IMR-90 (cell line): Measurements from ENCODE around the gene QPRT. TPM values are rescaled to one million over a fixed set of nuclear protein-coding genes. Genes with fewer than 3 reads are reported as not detected.

Experiments used
- ATAC-seq: fragments of 200-7000 bp; cut with Tn5 transposase; 2 replicates; pipeline ENCODE4 v1.9.1; 2020; ENCODE audit warnings: low read depth, mild to moderate bottlenecking, moderate library complexity
- BruUV-seq: library from RNA; stranded (reverse); fragments of 400-500 nt; replicated peaks from 2 replicates; lab custom pipeline; 2021; lab: Mats Ljungman, UMichigan
- CTCF ChIA-PET: fragments of 300-600 bp; formaldehyde crosslinking; extraction: SDS; loops from one replicate; lab custom pipeline; 2021; ENCODE audit warnings: antibody characterized with exemption; lab: Yijun Ruan, JAX
- POLR2A ChIA-PET: fragments of 300-600 bp; sonication (Branson Sonifier 250); formaldehyde crosslinking; loops from one replicate; lab custom pipeline; 2022; ENCODE audit warnings: antibody characterized with exemption; ENCODE audit not compliant: unreplicated experiment; lab: Charles Lee
- DNase-seq: peaks from one replicate; pipeline ENCODE4 v3.0.0; 2013
- H2AFZ ChIP-seq: replicated peaks from 2 replicates; pipeline ENCODE3; 2013; ENCODE audit warnings: low read length, mild to moderate bottlenecking; ENCODE audit not compliant: poor library complexity
- H2AK5ac ChIP-seq: 2 replicates; pipeline ENCODE4 v1.6.1; 2013; ENCODE audit warnings: low read depth, low read length, inconsistent platforms
- H2AK9ac ChIP-seq: replicated peaks from 2 replicates; pipeline ENCODE3; 2013; ENCODE audit warnings: mild to moderate bottlenecking, low read depth, low read length, moderate library complexity; ENCODE audit not compliant: poor library complexity
- H2BK120ac ChIP-seq: 2 replicates; pipeline ENCODE4 v1.6.1; 2013; ENCODE audit warnings: low read depth, low read length, inconsistent platforms
- H2BK15ac ChIP-seq: 3 replicates; pipeline ENCODE4 v1.6.1; 2013; ENCODE audit warnings: low read depth, low read length, inconsistent platforms
- H2BK20ac ChIP-seq: 2 replicates; pipeline ENCODE4 v1.6.1; 2013; ENCODE audit warnings: low read depth, mild to moderate bottlenecking, inconsistent platforms, low read length, moderate library complexity
- H2BK5ac ChIP-seq: 2 replicates; pipeline ENCODE4 v1.6.1; 2013; ENCODE audit warnings: mild to moderate bottlenecking, low read depth, low read length, inconsistent platforms; ENCODE audit not compliant: poor library complexity, severe bottlenecking
- H3K14ac ChIP-seq: replicated peaks from 2 replicates; pipeline ENCODE4 v1.6.1; 2013; ENCODE audit warnings: low read depth, low read length, inconsistent platforms
- H3K18ac ChIP-seq: 2 replicates; pipeline ENCODE4 v1.6.1; 2013; ENCODE audit warnings: low read depth, low read length, control low read depth
- H3K23ac ChIP-seq: 2 replicates; pipeline ENCODE4 v1.6.1; 2013; ENCODE audit warnings: low read depth, low read length, inconsistent platforms
- H3K27ac ChIP-seq: 2 replicates; pipeline ENCODE4 v1.5.1; 2013; ENCODE audit warnings: mild to moderate bottlenecking, control low read depth, low read length; ENCODE audit not compliant: insufficient read depth
- H3K27me3 ChIP-seq: 2 replicates; pipeline ENCODE4 v1.6.1; 2013; ENCODE audit warnings: low read length; ENCODE audit not compliant: control insufficient read depth, insufficient read depth
- H3K36me3 ChIP-seq: 2 replicates; pipeline ENCODE4 v1.6.1; 2013; ENCODE audit warnings: low read length, mixed read lengths; ENCODE audit not compliant: control insufficient read depth, insufficient read depth
- H3K4ac ChIP-seq: 2 replicates; pipeline ENCODE4 v1.6.1; 2013; ENCODE audit warnings: low read depth, low read length, inconsistent platforms
- H3K4me1 ChIP-seq: 2 replicates; pipeline ENCODE4 v1.6.1; 2013; ENCODE audit warnings: low read length, mixed read lengths; ENCODE audit not compliant: control insufficient read depth, insufficient read depth
- H3K4me2 ChIP-seq: 2 replicates; pipeline ENCODE4 v1.6.1; 2013; ENCODE audit warnings: low read depth, mild to moderate bottlenecking, control low read depth, low read length, moderate library complexity
- H3K4me3 ChIP-seq: 2 replicates; pipeline ENCODE4 v1.5.1; 2013; ENCODE audit warnings: low read depth, mild to moderate bottlenecking, control low read depth, low read length, moderate library complexity; ENCODE audit not compliant: insufficient read depth
- H3K56ac ChIP-seq: 2 replicates; pipeline ENCODE4 v1.6.1; 2013; ENCODE audit warnings: low read length, inconsistent platforms; ENCODE audit not compliant: insufficient read depth; ENCODE audit errors: extremely low read depth
- H3K79me1 ChIP-seq, 2 experiments: 2 replicates each; pipeline ENCODE4 v1.6.1; 2013; ENCODE audit warnings: low read length in 2 of 2, inconsistent platforms in 1 of 2, low read depth in 1 of 2
- H3K9ac ChIP-seq: 2 replicates; pipeline ENCODE4 v1.6.1; 2013; ENCODE audit warnings: low read depth, low read length, control low read depth
- H3K9me1 ChIP-seq: 2 replicates; pipeline ENCODE4 v1.6.1; 2013; ENCODE audit warnings: low read length, inconsistent platforms; ENCODE audit not compliant: insufficient read depth
- H3K9me3 ChIP-seq: 2 replicates; pipeline ENCODE4 v1.6.1; 2013; ENCODE audit warnings: low read length; ENCODE audit not compliant: control insufficient read depth, insufficient read depth
- H4K20me1 ChIP-seq: 2 replicates; pipeline ENCODE4 v1.6.1; 2013; ENCODE audit warnings: low read length, inconsistent platforms; ENCODE audit not compliant: insufficient read depth
- H4K5ac ChIP-seq: 2 replicates; pipeline ENCODE4 v1.6.1; 2013; ENCODE audit warnings: mild to moderate bottlenecking, low read depth, low read length, control low read depth
- H4K8ac ChIP-seq, 2 experiments: 2 replicates each; pipeline ENCODE4 v1.6.1; 2013; ENCODE audit warnings: low read depth in 2 of 2, low read length in 2 of 2, control low read depth in 1 of 2, inconsistent platforms in 1 of 2
- H4K91ac ChIP-seq: 2 replicates; pipeline ENCODE4 v1.6.1; 2013; ENCODE audit warnings: low read depth, low read length, inconsistent platforms; ENCODE audit not compliant: insufficient read depth
- BHLHE40 ChIP-seq: fragments of 150-350 bp; IDR thresholded peaks from 2 replicates; pipeline ENCODE4 v1.6.1; 2016; ENCODE audit warnings: mild to moderate bottlenecking, low read depth, low read length
- CEBPB ChIP-seq: IDR thresholded peaks from 2 replicates; pipeline ENCODE4 v1.6.1; 2012; ENCODE audit warnings: low read depth, low read length, improper control_type of control experiment
- CHD1 ChIP-seq: IDR thresholded peaks from 2 replicates; pipeline ENCODE4 v1.6.1; 2012; ENCODE audit warnings: low read depth, low read length, improper control_type of control experiment
- FOS ChIP-seq: fragments of 150-350 bp; IDR thresholded peaks from 2 replicates; pipeline ENCODE4 v1.6.1; 2016; ENCODE audit warnings: low read depth, low read length
- MAFK ChIP-seq: IDR thresholded peaks from 2 replicates; pipeline ENCODE4 v1.6.1; 2012; ENCODE audit warnings: low read depth, low read length, improper control_type of control experiment
- MAZ ChIP-seq: IDR thresholded peaks from 2 replicates; pipeline ENCODE4 v1.6.1; 2012; ENCODE audit warnings: low read depth, mild to moderate bottlenecking, low read length, improper control_type of control experiment, moderate library complexity, borderline replicate concordance
- MXI1 ChIP-seq: IDR thresholded peaks from 2 replicates; pipeline ENCODE4 v1.6.1; 2012; ENCODE audit warnings: low read depth, mild to moderate bottlenecking, low read length, moderate library complexity, borderline replicate concordance
- NFE2L2 ChIP-seq: fragments of 150-350 bp; IDR thresholded peaks from 2 replicates; pipeline ENCODE4 v1.6.1; 2016; ENCODE audit warnings: low read depth, mild to moderate bottlenecking, low read length
- POLR2A ChIP-seq: IDR thresholded peaks from 2 replicates; pipeline ENCODE4 v1.6.1; 2012; ENCODE audit warnings: mild to moderate bottlenecking, low read depth, low read length
- RFX5 ChIP-seq: IDR thresholded peaks from 2 replicates; pipeline ENCODE4 v1.8.0; 2012; ENCODE audit warnings: low read depth, mild to moderate bottlenecking, low read length, moderate library complexity
- WGBS, 2 experiments: methylation state at CpG; one replicate each; pipeline versions ENCODE4 v1.1.5 to v1.1.7; 2013; ENCODE audit warnings: missing lambda C conversion rate in 2 of 2; ENCODE audit not compliant: insufficient read length in 1 of 2; ENCODE audit errors: extremely low coverage in 2 of 2; 5-methylcytosine and 5-hydroxymethylcytosine counted together
- dilution Hi-C: fragments of 300-500 bp; cut with HindIII; formaldehyde crosslinking; loops from one replicate; pipeline ENCODE4 v1.14.3; 2018; ENCODE audit warnings: low sequenced_read_pairs; ENCODE audit not compliant: unreplicated experiment
- in situ Hi-C: fragments of 300-500 bp; cut with MboI; formaldehyde crosslinking; loops from 3 replicates; pipeline ENCODE4 v1.14.3; 2019; ENCODE audit warnings: low sequenced_read_pairs, inconsistent platforms, mixed read lengths
- intact Hi-C: fragments of 100-400 bp; cut with micrococcal nuclease; formaldehyde crosslinking; loops from 2 replicates; pipeline ENCODE4 v1.10.0; 2022
- polyA plus RNA-seq, 3 experiments: library from polyadenylated mRNA; depleted of rRNA; stranded (reverse); fragments of >200 nt; gene quantifications; 2 replicates each; pipeline ENCODE4 v1.2.3, GENCODE V29; 2012; ENCODE audit warnings: low replicate concordance in 1 of 3
- total RNA-seq: library from RNA; depleted of rRNA; stranded (reverse); fragments of >200 nt; gene quantifications from 2 replicates; pipeline ENCODE4 v1.2.3, GENCODE V29; 2012

Gene QPRT
- total and polyA plus RNA-seq, 2 of the 4 experiments (the other 2 are of a cell fraction): 3.4 to 6.3 TPM

DNA sequence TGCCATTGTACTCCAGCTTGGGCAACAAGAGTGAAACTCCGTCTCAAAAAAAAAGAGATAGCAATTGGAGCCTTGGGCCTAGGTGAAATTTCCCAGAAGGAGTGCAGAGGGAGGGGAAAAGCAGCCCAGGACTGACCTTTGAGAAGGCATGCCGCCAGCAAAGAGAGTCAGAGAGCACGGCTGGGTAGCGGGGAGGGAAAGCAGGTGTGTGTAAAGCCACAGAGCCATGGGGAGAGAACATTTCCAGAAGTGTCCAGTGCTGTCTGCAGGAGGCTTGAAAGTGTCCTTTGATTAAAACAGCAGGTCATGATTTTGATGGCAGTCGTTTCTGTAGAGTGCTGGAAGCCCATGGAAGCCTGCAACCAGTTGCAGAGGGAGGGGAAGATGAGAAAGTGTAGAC is 58.7 kb downstream of the QPRT start:
- TF ChIP-seq CEBPB (no peak), RFX5 (no peak), MXI1 (no peak), MAZ (no peak), FOS (no peak), BHLHE40 (no peak), MAFK (no peak), POLR2A (no peak), NFE2L2 (no peak), CHD1 (no peak)
- Histone ChIP-seq H3K9me1 (no peaks in the 10 kb centered on the region), H3K9me3 (peaks cover 2% of the 10 kb centered on the region; the same call in 1 of the 2 replicates), H2AK9ac (no peak overlapping the region), H3K36me3 (no peaks in the 10 kb centered on the region), H4K5ac (no peak overlapping the region), H3K4me3 (no peak overlapping the region), H2BK5ac (no peak overlapping the region), H3K18ac (no peak overlapping the region), H2BK20ac (no peak overlapping the region), H3K4me1 (no peaks in the 10 kb centered on the region), H3K27me3 (peaks cover 29% of the 10 kb centered on the region), H3K4me2 (no peak overlapping the region), H3K23ac (no peak overlapping the region), H2AFZ (no peak overlapping the region), H3K79me1 (no peaks in the 10 kb centered on the region), H2BK15ac (no peak overlapping the region), H3K27ac (no peak overlapping the region), H4K20me1 (no peaks in the 10 kb centered on the region), H2AK5ac (no peak overlapping the region), H3K56ac (no peak overlapping the region), H4K91ac (no peak overlapping the region), H2BK120ac (no peak overlapping the region), H4K8ac (no peak overlapping the region), H3K9ac (no peak overlapping the region), H3K14ac (no peak overlapping the region), H3K4ac (no peak overlapping the region)
- dilution Hi-C loops: no loop called here
- WGBS, 2 experiments: 53% methylated on average over 4 of the region's 5 CpGs; no CpG with 5 or more reads in 1 of the 2 experiments
- in situ Hi-C loops: no loop called here
- DNase-seq (no peak), ATAC-seq (no peak)
- BruUV-seq: no TSS peak
- intact Hi-C loops: loop anchor here (10.0 kb wide), 1 partner anchor 47 kb away; no protein-coding TSS in a partner anchor
- ChIA-PET POLR2A (no interaction called here), CTCF (no interaction called here)
